Adipose tissue (tissue), 3 donors: ENCODE measurements around the gene HPRT1. TPM values are rescaled to one million over a fixed set of nuclear protein-coding genes. Genes with fewer than 3 reads are reported as not detected.
"Not testable (repeated sequence)": the region's sequence is repeated elsewhere in the genome, so short reads cannot be mapped to it uniquely, and the experiment has no call there.

ENCODE experiments used
- H3K27ac ChIP-seq: one replicate; pipeline ENCODE4 v1.5.1; 2013; ENCODE audit warnings: low read depth, low read length
- WGBS, 3 donors: extraction: QIAGEN DNeasy Blood & Tissue Kit; methylation state at CpG; one replicate each; pipeline ENCODE4 v1.1.7; 2013; 5-methylcytosine and 5-hydroxymethylcytosine counted together
- polyA plus RNA-seq, 3 donors: library from polyadenylated mRNA; stranded (reverse); fragments of 200-250 nt; gene quantifications; one replicate each; pipeline ENCODE4 v1.2.3, GENCODE V29; 2013
- donor health status: healthy with polysubstance abuse.
- donor health status: Bipolar disorder and iron deficiency.
- donor health status: healthy.

HPRT1 gene
- polyA plus RNA-seq, 3 donors, result 16.1 to 21.0 (median 18.0) TPM

GRCh38 chrX:134464453-134464852 is 4.5 kb downstream of the HPRT1 start:
- not testable (repeated sequence) for H3K27ac ChIP-seq
- 86 to 91% (median 87%) methylated on average over 5 to 6 of the region's 6 CpGs for WGBS, 3 donors

- WGBS, 3 donors, result 28 to 56% (median 51%) methylated on average over 2 of the region's 2 CpGs
Measured at GRCh38 chrX:134469486-134469885, 9.5 kb downstream of the HPRT1 start.

GRCh38 chrX:134470013-134470412 is 10.0 kb downstream of the HPRT1 start:
- 25 to 97% (median 83%) methylated on average over 1 of the region's 1 CpG for WGBS, 3 donors

More at GRCh38 chrX:134469486-134469885, 9.5 kb downstream of the HPRT1 start:
- H3K27ac ChIP-seq, result no peak overlapping the region

GRCh38 chrX:134472041-134472440 is 12.1 kb downstream of the HPRT1 start:
- 85 to 99% (median 97%) methylated on average over 6 of the region's 6 CpGs for WGBS, 3 donors
- H3K27ac ChIP-seq, result no peak overlapping the region

More at GRCh38 chrX:134470013-134470412, 10.0 kb downstream of the HPRT1 start:
- H3K27ac ChIP-seq, result no peak overlapping the region

- no peak overlapping the region for H3K27ac ChIP-seq
- WGBS, 3 donors, result 61 to 86% (median 79%) methylated on average over 1 of the region's 1 CpG
Measured at GRCh38 chrX:134476284-134476683, 16.3 kb downstream of the HPRT1 start.

- WGBS, 3 donors, result 84 to 98% (median 93%) methylated on average over 4 of the region's 4 CpGs
- H3K27ac ChIP-seq, result no peak overlapping the region
Measured at GRCh38 chrX:134478374-134478773, 18.4 kb downstream of the HPRT1 start.

- 67 to 95% (median 83%) methylated on average over 1 of the region's 1 CpG for WGBS, 3 donors
- H3K27ac ChIP-seq, result no peak overlapping the region
Measured at GRCh38 chrX:134480061-134480460, 20.1 kb downstream of the HPRT1 start.

GRCh38 chrX:134481339-134481738 is 21.4 kb downstream of the HPRT1 start:
- WGBS, 3 donors, result 72 to 95% (median 82%) methylated on average over 2 of the region's 2 CpGs

GRCh38 chrX:134482371-134482770 is 22.4 kb downstream of the HPRT1 start:
- 49 to 84% (median 56%) methylated on average over 3 of the region's 3 CpGs for WGBS, 3 donors
- H3K27ac ChIP-seq, result no peak overlapping the region

More at GRCh38 chrX:134481339-134481738, 21.4 kb downstream of the HPRT1 start:
- no peak overlapping the region for H3K27ac ChIP-seq

GRCh38 chrX:134484039-134484438 is 24.1 kb downstream of the HPRT1 start:
- no peak overlapping the region for H3K27ac ChIP-seq
- 54 to 64% (median 61%) methylated on average over 1 of the region's 1 CpG for WGBS, 3 donors

GRCh38 chrX:134501941-134502340 is 42.0 kb downstream of the HPRT1 start:
- WGBS, 3 donors, result 60 to 86% (median 85%) methylated on average over 2 of the region's 2 CpGs

GRCh38 chrX:134502686-134503085 is 42.7 kb downstream of the HPRT1 start:
- no peak overlapping the region for H3K27ac ChIP-seq

More at GRCh38 chrX:134501941-134502340, 42.0 kb downstream of the HPRT1 start:
- H3K27ac ChIP-seq, result no peak overlapping the region

GRCh38 chrX:134512566-134512965 is 52.6 kb downstream of the HPRT1 start:
- H3K27ac ChIP-seq, result no peak overlapping the region
- WGBS, 3 donors, result 81 to 90% (median 90%) methylated on average over 9 of the region's 9 CpGs

GRCh38 chrX:134513091-134513490 is 53.1 kb downstream of the HPRT1 start:
- WGBS, 3 donors, result 74 to 97% (median 93%) methylated on average over 3 of the region's 3 CpGs
- H3K27ac ChIP-seq, result no peak overlapping the region

- 72 to 81% (median 80%) methylated on average over 3 of the region's 3 CpGs for WGBS, 3 donors
- H3K27ac ChIP-seq, result no peak overlapping the region
Measured at GRCh38 chrX:134520860-134521390, 61.0 kb downstream of the HPRT1 start.

GRCh38 chrX:134524181-134524580 is 64.2 kb downstream of the HPRT1 start:
- WGBS, 3 donors, result 85 to 91% (median 90%) methylated on average over 6 of the region's 6 CpGs
- no peak overlapping the region for H3K27ac ChIP-seq

GRCh38 chrX:134525086-134525792 is 65.3 kb downstream of the HPRT1 start:
- 84 to 93% (median 91%) methylated on average over 15 of the region's 15 CpGs for WGBS, 3 donors
- no peak overlapping the region for H3K27ac ChIP-seq

- H3K27ac ChIP-seq, result no peak overlapping the region
- WGBS, 3 donors, result 84 to 96% (median 89%) methylated on average over 5 of the region's 5 CpGs
Measured at GRCh38 chrX:134526399-134526798, 66.4 kb downstream of the HPRT1 start.

- WGBS, 3 donors, result 31 to 52% (median 51%) methylated on average over 3 of the region's 3 CpGs
- H3K27ac ChIP-seq, result no peak overlapping the region
Measured at GRCh38 chrX:134528960-134529359, 69.0 kb downstream of the HPRT1 start.

- H3K27ac ChIP-seq, result no peak overlapping the region
- 75 to 93% (median 90%) methylated on average over 6 of the region's 6 CpGs for WGBS, 3 donors
Measured at GRCh38 chrX:134529481-134529880, 69.5 kb downstream of the HPRT1 start.
